CD14-positive monocyte (primary cell): ENCODE data around the gene PITRM1. TPM values are rescaled to one million over a fixed set of nuclear protein-coding genes. Genes with fewer than 3 reads are reported as not detected.

Experiments used
- DNase-seq, 3 donors: peaks; one replicate each; pipeline ENCODE4 v3.0.0-alpha.2; 2011 to 2022
- H2AFZ ChIP-seq: 2 replicates; pipeline ENCODE4 v1.6.0; 2012; ENCODE audit warnings: mild to moderate bottlenecking, low read depth, low read length, inconsistent platforms; ENCODE audit not compliant: insufficient read depth, poor library complexity, severe bottlenecking
- H3K27ac ChIP-seq, 2 donors: 1 replicate in 1 of 2; 2 replicates in 1 of 2; pipeline ENCODE4 v1.5.1; 2012 to 2013; ENCODE audit warnings: low read length in 2 of 2, control low read depth in 1 of 2, inconsistent platforms in 1 of 2, low read depth in 1 of 2, mild to moderate bottlenecking in 1 of 2
- H3K27me3 ChIP-seq, 2 donors: one replicate each; pipeline versions ENCODE4 v1.6.0 to v1.6.1; 2011 to 2013; ENCODE audit warnings: low read length in 2 of 2; ENCODE audit not compliant: control insufficient read depth in 2 of 2, insufficient read depth in 2 of 2
- H3K36me3 ChIP-seq, 2 donors: replicated peaks in 1 of 2; 1 replicate in 1 of 2; 2 replicates in 1 of 2; pipeline versions ENCODE4 v1.5.1 to v1.6.1; 2012 to 2013; ENCODE audit warnings: low read length in 2 of 2, control low read depth in 1 of 2, inconsistent platforms in 1 of 2, mild to moderate bottlenecking in 1 of 2; ENCODE audit not compliant: insufficient read depth in 2 of 2, control insufficient read depth in 1 of 2
- H3K4me1 ChIP-seq, 2 donors: 1 replicate in 1 of 2; 2 replicates in 1 of 2; pipeline versions ENCODE4 v1.5.1 to v1.6.1; 2012 to 2013; ENCODE audit warnings: low read length in 2 of 2, control low read depth in 1 of 2, inconsistent platforms in 1 of 2, mild to moderate bottlenecking in 1 of 2, moderate library complexity in 1 of 2; ENCODE audit not compliant: insufficient read depth in 2 of 2, control insufficient read depth in 1 of 2
- H3K4me2 ChIP-seq: replicated peaks from 2 replicates; pipeline ENCODE3; 2012; ENCODE audit warnings: low read length, moderate library complexity, mild to moderate bottlenecking; ENCODE audit not compliant: poor library complexity, severe bottlenecking; ENCODE audit errors: extremely low read depth
- H3K4me3 ChIP-seq, 3 experiments: fragments of 200-600 bp in 1 of 3; sonication (generic) in 1 of 3; replicated peaks in 1 of 3; 1 replicate in 2 of 3; 2 replicates in 1 of 3; pipeline ENCODE4 v1.5.1; 2011 to 2013; ENCODE audit warnings: low read length in 3 of 3, mild to moderate bottlenecking in 3 of 3, control low read depth in 2 of 3, low read depth in 2 of 3, inconsistent platforms in 1 of 3, moderate library complexity in 1 of 3
- H3K79me2 ChIP-seq: 2 replicates; pipeline ENCODE4 v1.6.0; 2012; ENCODE audit warnings: mild to moderate bottlenecking, control low read depth, inconsistent platforms, low read length, moderate library complexity; ENCODE audit not compliant: insufficient read depth
- H3K9ac ChIP-seq: 2 replicates; pipeline ENCODE4 v1.6.0; 2017; ENCODE audit warnings: low read length, mild to moderate bottlenecking; ENCODE audit not compliant: insufficient read depth, poor library complexity, severe bottlenecking
- H3K9me3 ChIP-seq, 2 donors: replicated peaks in 1 of 2; 1 replicate in 1 of 2; 2 replicates in 1 of 2; pipeline versions ENCODE4 v1.5.1 to v1.6.1; 2012 to 2013; ENCODE audit warnings: low read length in 2 of 2, control low read depth in 1 of 2; ENCODE audit not compliant: control insufficient read depth in 1 of 2, insufficient read depth in 1 of 2
- H4K20me1 ChIP-seq: 2 replicates; pipeline ENCODE4 v1.6.0; 2012; ENCODE audit warnings: mild to moderate bottlenecking, low read length, control low read depth, moderate library complexity; ENCODE audit not compliant: insufficient read depth
- H3K27ac Mint-ChIP-seq, 7 donors: one replicate each; pipeline ENCODE4 v1.8.0; 2020; ENCODE audit warnings: mild to moderate bottlenecking in 7 of 7, mixed read lengths in 7 of 7, moderate library complexity in 6 of 7, inconsistent platforms in 2 of 7
- H3K27me3 Mint-ChIP-seq, 3 donors: one replicate each; pipeline ENCODE4 v1.8.0; 2021 to 2022; ENCODE audit warnings: low read depth in 3 of 3, mild to moderate bottlenecking in 3 of 3, mixed read lengths in 3 of 3, moderate library complexity in 3 of 3, inconsistent platforms in 1 of 3
- H3K36me3 Mint-ChIP-seq, 2 donors: one replicate each; pipeline ENCODE4 v1.8.0; 2020; ENCODE audit warnings: mixed read lengths in 2 of 2, inconsistent platforms in 1 of 2, mild to moderate bottlenecking in 1 of 2
- H3K4me1 Mint-ChIP-seq: one replicate; pipeline ENCODE4 v1.8.0; 2020; ENCODE audit warnings: mild to moderate bottlenecking, mixed read lengths
- H3K4me3 Mint-ChIP-seq, 2 donors: one replicate each; pipeline ENCODE4 v1.8.0; 2020; ENCODE audit warnings: mild to moderate bottlenecking in 2 of 2, mixed read lengths in 2 of 2, moderate library complexity in 1 of 2
- H3K9me3 Mint-ChIP-seq, 7 donors: one replicate each; pipeline ENCODE4 v1.8.0; 2020 to 2022; ENCODE audit warnings: mixed read lengths in 7 of 7, mild to moderate bottlenecking in 6 of 7, moderate library complexity in 6 of 7, inconsistent platforms in 2 of 7
- CTCF ChIP-seq: fragments of 200-600 bp; IDR thresholded peaks from one replicate; pipeline ENCODE4 v1.8.0; 2022; ENCODE audit warnings: antibody characterized with exemption, mild to moderate bottlenecking
- whole genome bisulfite sequencing: methylation state at CpG from one replicate; pipeline ENCODE4 v1.1.5; 2013; ENCODE audit warnings: missing lambda C conversion rate; ENCODE audit not compliant: insufficient coverage; 5-methylcytosine and 5-hydroxymethylcytosine counted together
- intact Hi-C, 2 donors: fragments of 100-400 bp; cut with micrococcal nuclease; formaldehyde crosslinking; loops; one replicate each; pipeline versions ENCODE4 v1.15.0 to v1.15.1; 2023
- polyA plus RNA-seq, 3 donors: library from polyadenylated mRNA; depleted of rRNA in 1 of 3; unstranded in 2 of 3; stranded (reverse) in 1 of 3; fragments of 300-500 nt in 2 of 3; fragments of >200 nt in 1 of 3; fragmentation: Illumina TruSeq in 2 of 3; gene quantifications; 1 replicate in 2 of 3; 2 replicates in 1 of 3; pipeline ENCODE4 v1.2.3, GENCODE V29; 2012 to 2021

PITRM1 gene
- polyA plus RNA-seq, 3 donors, result 15.3 to 45.7 (median 23.2) TPM

GRCh38 chr10:3193751-3194150, 21.2 kb upstream of the PITRM1 start:
- 100% methylated on average over 2 of the region's 6 CpGs for WGBS
- H3K27me3 ChIP-seq, result peaks cover 5 to 13% of the 10 kb centered on the region in 2 donors
- no peaks in the 10 kb centered on the region for H4K20me1 ChIP-seq
- H3K27ac Mint-ChIP-seq, result no peak overlapping the region
- TF ChIP-seq CTCF, result no peak
- no peaks in the 10 kb centered on the region for H3K36me3 ChIP-seq
- peaks cover 4 to 8% of the 10 kb centered on the region in 2 donors for H3K4me1 ChIP-seq
- H3K27me3 Mint-ChIP-seq, result peaks cover 19 to 27% (median 23%) of the 10 kb centered on the region in 3 donors
- no peak overlapping the region for H3K27ac ChIP-seq
- no peak overlapping the region for H3K4me2 ChIP-seq
- H3K4me1 Mint-ChIP-seq, result peaks cover 8% of the 10 kb centered on the region
- H3K4me3 Mint-ChIP-seq, result no peak overlapping the region
- intact Hi-C loops, result no loop called here
- H3K4me3 ChIP-seq, result no peak overlapping the region
- H3K9me3 ChIP-seq, result no peaks in the 10 kb centered on the region
- H3K9me3 Mint-ChIP-seq, result peaks cover 0 to 2% (median 0%) of the 10 kb centered on the region in 7 donors
- peak overlapping the region; percentile 35 for H2AFZ ChIP-seq
- no peak for DNase-seq
- no peaks in the 10 kb centered on the region for H3K79me2 ChIP-seq
- no peak overlapping the region for H3K9ac ChIP-seq
- H3K36me3 Mint-ChIP-seq, result no peaks in the 10 kb centered on the region

- DNase-seq, result peak in 2 of 3 donors; percentile 40 to 42
- H3K4me1 ChIP-seq, result peaks cover 4 to 8% of the 10 kb centered on the region in 2 donors
- H3K27ac ChIP-seq, result no peak overlapping the region
- intact Hi-C loops, result no loop called here
- no peak overlapping the region for H3K9ac ChIP-seq
- no peak overlapping the region for H3K4me2 ChIP-seq
- H3K79me2 ChIP-seq, result no peaks in the 10 kb centered on the region
- H3K4me3 Mint-ChIP-seq, result peak overlapping the region in 1 of 2 donors; percentile 30
- H2AFZ ChIP-seq, result peak overlapping the region; percentile 35
- peaks cover 0 to 3% (median 0%) of the 10 kb centered on the region in 7 donors for H3K9me3 Mint-ChIP-seq
- no peaks in the 10 kb centered on the region for H3K36me3 ChIP-seq
- peaks cover 12 to 20% (median 16%) of the 10 kb centered on the region in 3 donors for H3K27me3 Mint-ChIP-seq
- no peaks in the 10 kb centered on the region for H4K20me1 ChIP-seq
- no peak overlapping the region for H3K4me3 ChIP-seq
- no peaks in the 10 kb centered on the region for H3K36me3 Mint-ChIP-seq
- peaks cover 8% of the 10 kb centered on the region for H3K4me1 Mint-ChIP-seq
- peaks cover 2 to 6% of the 10 kb centered on the region in 2 donors for H3K27me3 ChIP-seq
- 66% methylated on average over 8 of the region's 19 CpGs for WGBS
- peak; percentile 95 for TF ChIP-seq CTCF
- no peak overlapping the region for H3K27ac Mint-ChIP-seq
- H3K9me3 ChIP-seq, result no peaks in the 10 kb centered on the region
Observed at GRCh38 chr10:3192856-3193635, 20.5 kb upstream of the PITRM1 start.
